GM19468 (cell line): ENCODE data around the gene MT1X.

Experiments used
- ATAC-seq: cut with Tn5 transposase; IDR thresholded peaks from one replicate; pipeline ENCODE4 v1.9.1; 2021; ENCODE audit warnings: mild to moderate bottlenecking, moderate library complexity, moderate number of reproducible peaks; ENCODE audit not compliant: unreplicated experiment; ENCODE audit errors: extremely low read depth

Gene MT1X

GRCh38 chr16:56675685-56676210 is 6.5 kb upstream of the MT1X start:
- no peak for ATAC-seq

DNA sequence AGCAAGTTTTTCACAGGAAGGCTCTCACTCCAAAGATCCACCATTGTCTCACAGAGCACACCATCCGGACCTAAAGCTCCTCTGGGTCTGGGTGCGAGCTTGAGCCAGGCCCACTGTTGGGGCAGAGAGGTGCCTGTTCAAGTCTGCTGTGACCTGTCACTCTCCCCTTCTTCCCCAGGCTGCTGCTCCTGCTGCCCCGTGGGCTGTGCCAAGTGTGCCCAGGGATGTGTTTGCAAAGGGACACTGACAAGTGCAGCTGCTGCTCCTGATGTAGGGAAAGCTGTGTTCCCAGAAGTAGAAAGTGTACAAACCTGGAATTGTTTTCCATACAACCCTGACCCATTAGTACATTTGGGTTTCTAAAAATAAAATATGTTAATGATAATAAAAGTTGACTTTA is 4.8 kb upstream of the MT1X start:
- no peak for ATAC-seq

DNA sequence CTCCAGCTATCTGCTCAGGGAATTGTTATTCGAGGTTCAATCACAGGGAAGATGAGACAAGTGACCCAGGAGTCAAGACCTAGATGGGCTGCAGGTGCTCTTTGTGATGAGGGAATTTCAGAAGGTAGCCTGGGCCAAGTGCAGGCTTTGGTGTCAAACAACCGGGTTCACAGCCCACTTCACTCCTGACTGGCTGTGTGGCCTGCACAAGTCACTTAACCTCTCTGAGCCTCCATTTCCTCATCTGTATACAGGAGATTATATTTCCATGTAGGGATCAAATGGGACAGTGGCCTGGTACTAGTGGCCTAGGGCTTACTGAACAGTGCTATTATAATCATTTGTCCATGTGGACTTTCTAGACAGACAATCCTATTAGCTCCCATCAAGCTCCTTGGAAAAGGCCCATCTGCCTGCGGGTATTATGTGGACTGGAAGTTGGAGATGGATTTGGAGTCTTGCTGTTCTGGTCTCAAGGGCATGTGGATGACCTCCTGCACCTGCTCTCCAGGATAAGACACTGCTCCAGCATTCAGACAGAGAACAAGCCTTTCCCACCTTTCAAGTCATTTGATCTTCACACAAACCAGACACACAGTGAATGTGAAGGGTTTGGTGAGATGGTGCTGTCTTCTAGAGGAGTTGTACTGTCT is 3.1 kb upstream of the MT1X start:
- no peak for ATAC-seq

DNA sequence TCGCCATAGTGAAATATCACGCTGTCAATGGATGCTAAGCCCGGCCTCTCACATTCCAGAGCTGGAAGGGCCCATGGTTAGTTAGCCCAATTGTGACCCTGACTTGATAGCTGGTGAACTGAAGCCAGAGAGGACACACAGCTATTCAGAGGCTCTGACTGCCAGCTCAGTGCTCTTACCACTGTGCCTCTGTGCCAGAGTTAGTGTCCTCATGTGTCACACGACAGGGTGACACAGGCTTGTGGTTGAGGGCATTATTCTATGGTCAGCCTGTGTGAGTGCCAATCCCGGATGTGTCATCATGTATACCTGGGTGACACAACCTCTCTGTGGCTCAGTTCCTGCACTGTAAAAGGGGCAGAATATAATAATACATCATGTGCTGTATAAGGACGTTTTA is 2.5 kb upstream of the MT1X start:
- no peak for ATAC-seq

DNA sequence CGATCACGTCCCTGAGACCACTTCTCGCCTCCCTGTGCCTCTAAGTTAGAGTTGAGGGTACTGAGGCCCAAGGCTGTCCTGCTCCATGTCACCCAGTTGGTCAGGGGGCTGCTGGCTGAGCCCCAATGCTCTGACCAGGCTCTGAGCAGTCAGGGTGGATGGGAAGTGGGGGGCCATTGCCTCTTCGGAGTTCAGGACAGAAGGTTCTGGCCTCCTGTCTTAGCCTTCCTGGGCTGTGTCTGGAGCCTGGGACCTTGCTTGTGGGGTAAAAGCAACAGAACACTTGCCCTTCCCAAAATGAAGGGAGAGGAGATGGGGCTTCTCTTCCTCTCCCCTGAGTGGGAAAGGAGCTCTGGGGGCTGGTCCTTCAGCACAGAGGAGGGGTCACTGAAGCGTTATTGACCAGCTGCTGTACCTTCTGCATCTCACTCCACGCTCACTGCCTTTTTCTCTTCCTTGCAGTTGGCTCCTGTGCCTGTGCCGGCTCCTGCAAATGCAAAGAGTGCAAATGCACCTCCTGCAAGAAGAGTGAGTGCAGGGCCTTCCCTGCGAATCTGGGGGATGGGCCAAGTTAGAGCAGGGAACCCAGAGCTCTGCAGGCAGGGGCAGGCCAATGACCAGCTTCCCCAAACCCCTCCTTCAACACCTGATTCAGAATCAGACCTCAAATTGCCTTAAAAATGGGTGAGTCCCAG is 580 bp downstream of the MT1X start:
- no peak for ATAC-seq

GRCh38 chr16:56683424-56684172 is 1.3 kb downstream of the MT1X start:
- no peak for ATAC-seq

DNA sequence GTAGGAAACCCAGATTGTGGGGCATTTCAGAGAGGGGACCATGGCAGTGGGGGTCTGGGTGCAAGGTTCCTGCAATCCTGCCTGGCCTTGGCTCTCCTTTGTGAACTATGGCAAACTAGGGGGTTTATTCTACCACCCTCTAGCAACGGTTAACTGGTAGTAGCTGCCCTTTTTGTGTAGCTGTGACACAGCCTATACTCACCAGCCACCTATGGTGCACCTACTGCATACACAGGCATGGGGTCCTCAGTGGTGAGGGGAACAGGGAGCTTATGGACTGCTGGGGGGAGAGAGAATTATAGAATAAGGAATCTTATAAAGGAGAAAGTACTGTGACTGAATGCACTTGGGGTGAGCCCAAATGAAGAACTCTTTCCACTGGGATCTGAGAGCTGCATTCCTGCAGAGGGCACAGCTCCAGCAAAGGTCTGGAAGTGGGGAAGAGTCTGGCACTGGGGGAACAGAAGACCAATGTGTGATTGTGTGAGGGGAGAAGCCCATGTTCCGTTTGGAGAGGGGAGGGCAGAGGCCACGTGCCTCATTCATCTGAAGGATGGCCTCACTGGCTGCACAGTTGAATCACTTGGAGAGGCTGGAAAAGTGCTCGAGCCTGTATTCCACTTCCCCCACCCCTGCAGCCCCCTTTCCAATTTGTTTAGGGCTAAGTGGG is 2.1 kb downstream of the MT1X start:
- ATAC-seq, result no peak

DNA sequence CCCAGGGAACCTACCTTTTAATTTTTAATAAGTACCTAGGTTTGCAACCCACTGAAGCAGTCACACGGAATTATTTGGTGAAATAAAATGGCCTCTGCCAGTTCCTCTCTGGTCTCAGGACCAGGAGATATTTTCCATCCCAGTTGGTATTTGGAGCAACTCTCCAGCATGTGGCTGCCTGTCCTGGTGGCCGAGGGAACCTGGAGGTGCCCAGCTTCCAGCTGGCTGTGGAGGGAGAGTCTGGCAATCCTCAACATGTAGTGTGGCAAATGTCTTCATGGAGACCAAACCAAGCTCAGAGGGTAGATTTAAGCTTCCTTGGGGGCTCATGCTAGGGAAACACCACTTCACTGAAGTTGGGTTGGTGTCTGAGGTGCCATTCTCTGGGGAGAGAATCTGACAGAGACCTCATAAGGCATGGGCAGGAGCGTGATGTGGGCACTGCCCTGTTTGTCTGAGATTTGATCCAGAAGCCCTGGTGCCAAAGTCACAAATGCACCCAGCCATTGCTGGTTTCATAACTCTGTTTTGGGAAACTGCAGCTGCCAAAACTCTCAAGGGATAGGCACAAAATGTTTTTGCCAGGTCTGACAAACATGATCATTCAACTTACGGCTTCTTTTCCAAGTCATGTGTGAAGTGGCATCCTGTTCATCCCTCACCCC is 2.8 kb downstream of the MT1X start:
- no peak for ATAC-seq

- ATAC-seq, result no peak
Measured at GRCh38 chr16:56686758-56687157, 4.5 kb downstream of the MT1X start.

DNA sequence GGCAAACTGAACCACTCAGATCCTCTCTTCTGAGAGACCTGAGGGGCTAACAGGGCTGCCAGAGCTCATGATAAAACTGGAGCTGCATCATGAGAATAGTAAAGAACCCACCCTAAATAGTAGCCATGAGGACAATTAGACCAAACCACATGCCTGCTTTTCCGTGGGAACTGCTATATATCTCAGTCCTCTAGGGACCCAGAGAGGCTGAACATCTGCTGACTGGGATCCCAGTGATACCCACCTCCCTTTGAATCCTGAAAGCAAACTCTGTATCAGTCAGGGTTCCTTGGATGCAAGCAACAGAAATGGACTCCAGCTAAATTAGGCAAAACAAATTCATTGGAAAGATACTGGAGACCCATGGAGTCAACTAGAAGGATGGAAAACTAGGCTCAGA is 6.5 kb downstream of the MT1X start:
- ATAC-seq, result no peak

DNA sequence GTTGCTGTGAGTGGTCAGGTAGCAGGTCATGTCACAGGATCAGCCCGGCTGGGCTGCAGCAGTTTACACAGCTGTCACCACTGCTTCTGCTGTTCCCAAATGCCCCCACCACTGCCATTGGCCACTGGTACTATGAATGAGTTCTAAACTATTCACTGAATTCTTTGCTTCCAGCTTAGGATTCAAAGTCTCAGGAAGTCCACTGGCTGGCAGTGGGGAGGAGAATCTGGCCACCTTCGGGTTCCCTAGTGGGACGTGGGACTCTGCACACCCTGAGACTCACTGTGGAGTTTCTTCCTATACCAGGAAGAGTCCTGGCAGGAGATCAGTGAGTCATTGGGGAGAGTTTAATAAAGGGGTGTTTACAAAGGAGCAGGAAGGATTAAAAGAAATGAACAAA is 6.9 kb downstream of the MT1X start:
- no peak for ATAC-seq

DNA sequence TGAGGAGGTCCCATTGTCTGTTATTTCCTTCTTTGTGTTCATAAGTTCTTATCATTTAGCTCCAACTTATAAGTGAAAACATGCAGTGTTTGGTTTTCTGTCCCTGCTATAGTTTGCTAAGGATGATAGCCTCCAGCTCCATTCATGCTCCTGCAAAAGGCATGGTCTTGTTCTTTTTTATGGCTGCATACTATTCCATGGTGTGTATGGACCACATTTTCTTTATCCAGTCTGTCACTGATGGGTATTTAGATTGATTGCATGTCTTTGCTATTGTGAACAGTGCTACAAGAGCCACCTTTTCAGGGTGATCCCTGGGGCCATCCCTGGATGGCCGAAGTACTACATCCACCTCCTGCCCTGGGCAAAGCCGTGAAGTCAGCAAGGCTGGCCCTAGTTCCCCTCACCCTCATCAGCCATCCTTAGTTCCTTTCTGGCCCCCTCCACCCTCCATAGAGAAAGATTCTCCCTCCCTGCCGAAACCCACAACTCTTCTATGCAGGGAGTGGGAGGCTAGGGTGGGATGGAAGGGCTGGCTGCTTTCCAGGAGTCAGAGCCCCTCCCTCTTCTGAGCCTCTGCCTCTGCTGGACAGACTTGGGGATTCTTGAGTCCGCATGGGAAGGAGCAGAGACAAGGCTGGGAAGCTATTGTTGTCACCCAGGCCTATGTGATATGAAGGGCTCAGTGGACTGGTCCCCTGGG is 8.3 kb downstream of the MT1X start:
- no peak for ATAC-seq

GRCh38 chr16:56691885-56692284 is 9.6 kb downstream of the MT1X start:
- no peak for ATAC-seq

GRCh38 chr16:56695246-56695645 is 13.0 kb downstream of the MT1X start:
- ATAC-seq, result no peak

- no peak for ATAC-seq
Measured at GRCh38 chr16:56697456-56698155, 15.3 kb downstream of the MT1X start.

- ATAC-seq, result no peak
Measured at GRCh38 chr16:56700195-56700594, 17.9 kb downstream of the MT1X start.

GRCh38 chr16:56700631-56701030 is 18.4 kb downstream of the MT1X start:
- no peak for ATAC-seq

DNA sequence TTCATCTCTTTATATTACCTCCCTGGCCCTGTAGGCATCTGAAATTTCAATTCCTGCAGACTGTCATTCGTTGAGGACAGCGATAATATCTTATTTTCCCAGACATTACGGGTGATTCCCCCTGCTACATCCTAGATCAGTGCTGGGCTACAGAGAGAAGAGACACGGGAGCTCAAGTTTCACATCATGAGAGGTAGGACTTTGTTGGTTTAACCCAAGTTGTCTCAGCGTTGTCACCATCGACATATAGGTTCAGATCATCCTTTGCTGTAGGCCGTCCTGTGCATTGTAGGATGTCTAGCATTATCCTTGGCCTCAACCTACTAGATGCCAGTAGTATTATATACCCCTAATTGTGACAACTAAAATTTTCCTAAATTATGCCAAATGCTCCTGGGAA is 19.3 kb downstream of the MT1X start:
- ATAC-seq, result no peak

DNA sequence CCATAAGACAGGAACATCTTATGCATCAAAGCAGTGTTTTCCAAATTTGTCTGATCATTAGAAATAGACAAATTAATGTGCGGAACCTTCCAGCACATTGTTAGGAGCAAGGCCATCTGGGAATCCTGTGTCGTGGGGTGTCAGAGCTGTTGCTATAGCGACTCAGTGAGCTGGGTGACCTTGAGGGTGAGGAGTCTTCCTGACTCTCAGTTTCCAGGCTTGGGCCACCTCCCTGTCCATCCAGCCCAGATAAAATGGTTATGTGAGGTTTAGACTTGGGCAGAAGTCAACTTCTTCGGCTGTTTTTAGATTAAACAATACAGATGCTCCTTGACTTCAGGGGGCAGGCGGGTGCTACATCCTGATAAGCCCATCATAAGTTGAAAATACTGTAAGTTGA is 20.6 kb downstream of the MT1X start:
- no peak for ATAC-seq
